DMS 273 (cell line): ENCODE data around the gene ARFGEF3.
"Not testable (repeated sequence)": the region's sequence is repeated elsewhere in the genome, so short reads cannot be mapped to it uniquely, and the experiment has no call there.

ENCODE experiments used
- DNase-seq: peaks from one replicate; lab custom pipeline; 2025; ENCODE audit not compliant: unreplicated experiment; lab: John Stamatoyannopoulos, UW

The ARFGEF3 gene

DNA sequence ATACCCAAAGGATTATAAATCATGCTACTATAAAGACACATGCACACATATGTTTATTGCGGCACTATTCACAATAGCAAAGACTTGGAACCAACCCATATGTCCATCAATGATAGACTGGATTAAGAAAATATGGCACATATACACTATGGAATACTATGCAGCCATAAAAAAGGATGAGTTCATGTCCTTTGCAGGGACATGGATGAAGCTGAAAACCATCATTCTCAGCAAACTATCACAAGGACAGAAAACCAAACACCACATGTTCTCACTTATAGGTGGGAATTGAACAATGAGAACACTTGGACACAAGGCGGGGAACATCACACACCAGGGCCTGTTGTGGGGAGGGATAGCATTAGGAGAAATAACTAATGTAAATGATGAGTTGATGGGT lies 50.8 kb downstream of the ARFGEF3 start:
- not testable (repeated sequence) for DNase-seq

DNA sequence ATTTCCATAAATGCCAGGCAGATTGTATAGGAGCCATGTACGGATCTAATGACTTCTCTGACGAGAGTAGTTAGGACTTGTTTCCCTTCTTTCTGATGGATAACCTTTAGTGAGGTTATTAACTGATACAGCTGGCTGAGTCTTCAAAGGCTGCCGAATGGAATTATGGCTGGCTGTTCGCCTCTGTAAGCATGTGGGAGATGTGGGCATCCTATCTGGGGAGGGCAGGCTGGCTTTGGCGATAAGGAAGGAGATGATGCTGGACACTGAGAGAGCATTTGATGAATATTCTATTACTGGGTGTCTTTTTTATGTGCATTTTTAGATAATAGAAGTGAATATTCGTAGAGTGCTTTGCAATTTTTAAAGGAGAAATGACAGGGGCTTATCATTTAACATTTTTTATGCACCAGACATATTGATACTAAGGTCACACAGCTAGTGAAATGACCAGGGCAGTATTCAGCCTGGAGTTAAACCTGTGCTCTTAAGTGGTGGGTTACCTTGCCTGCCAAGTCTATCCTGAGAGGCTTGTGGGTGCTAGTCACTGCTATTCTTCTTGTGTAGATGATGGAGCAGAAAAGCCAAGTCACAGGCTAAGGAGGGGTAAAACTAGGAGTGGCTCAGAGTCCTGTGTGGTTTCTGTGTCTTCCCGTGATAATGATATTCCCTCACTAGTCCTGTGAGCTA lies 53.5 kb downstream of the ARFGEF3 start:
- DNase-seq: no peak

DNA sequence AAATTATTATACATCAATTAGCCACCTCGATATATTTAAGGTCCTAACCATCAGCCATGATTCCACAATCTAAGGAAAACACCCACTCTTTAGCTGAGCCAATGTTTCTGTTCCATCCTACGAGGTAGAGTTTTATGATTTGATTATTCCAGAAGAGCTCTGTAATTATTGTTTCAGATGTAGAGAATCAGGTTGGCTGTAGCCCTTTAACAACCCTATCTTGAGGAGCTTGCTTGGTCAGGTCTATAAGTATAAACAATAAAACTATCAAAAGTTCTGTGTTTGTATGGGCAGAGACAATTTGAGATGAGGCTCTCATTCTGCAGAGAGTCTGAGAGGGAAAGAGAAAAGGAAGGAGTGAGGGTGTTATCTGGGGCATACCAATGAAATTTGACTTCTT lies 56.7 kb downstream of the ARFGEF3 start, which contains the start of gene PBOV1:
TSS of gene PBOV1 (minus strand) at position 43 of the 400 bp plus-strand sequence. CDS start 96 bp downstream, outside the sequence.
- no peak for DNase-seq

DNA sequence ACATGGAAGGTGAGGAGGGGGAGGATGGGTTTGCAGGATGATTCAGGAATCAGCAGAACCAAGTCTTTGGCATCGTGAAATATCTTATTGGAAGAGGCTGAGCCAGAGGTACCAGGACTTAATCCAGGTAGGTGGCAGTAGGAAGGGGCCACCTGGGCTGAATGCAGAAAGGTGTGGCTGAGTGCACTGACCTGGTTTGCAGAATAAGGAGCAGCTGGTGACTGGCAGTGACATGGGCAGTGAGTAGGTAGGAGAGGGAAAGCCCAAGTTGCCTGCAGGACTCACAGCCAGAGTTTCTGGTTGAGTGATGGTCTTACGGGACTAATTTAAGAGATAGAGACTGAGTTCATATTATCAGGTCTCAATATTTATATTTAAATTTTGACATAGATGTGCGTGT lies 57.7 kb downstream of the ARFGEF3 start:
- no peak for DNase-seq

DNA sequence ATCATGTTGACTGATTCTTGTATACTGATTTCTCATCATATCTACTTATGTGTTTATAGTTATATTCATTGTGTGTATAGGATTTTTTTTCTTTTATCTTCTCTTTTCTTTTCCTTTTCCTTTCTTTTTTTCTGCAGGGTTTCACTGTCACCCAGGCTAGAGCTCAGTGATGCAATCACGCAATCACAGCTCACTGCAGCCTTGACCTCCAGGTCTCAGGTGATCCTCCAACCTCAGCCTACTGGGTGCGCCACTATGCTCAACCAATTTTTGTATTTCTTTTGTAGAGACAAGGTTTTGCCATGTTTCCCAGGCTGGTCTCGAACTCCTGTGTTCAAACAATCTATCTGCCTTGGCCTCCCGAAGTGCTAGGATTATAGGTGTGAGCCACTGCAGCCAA lies 58.2 kb downstream of the ARFGEF3 start:
- DNase-seq: no peak

DNA sequence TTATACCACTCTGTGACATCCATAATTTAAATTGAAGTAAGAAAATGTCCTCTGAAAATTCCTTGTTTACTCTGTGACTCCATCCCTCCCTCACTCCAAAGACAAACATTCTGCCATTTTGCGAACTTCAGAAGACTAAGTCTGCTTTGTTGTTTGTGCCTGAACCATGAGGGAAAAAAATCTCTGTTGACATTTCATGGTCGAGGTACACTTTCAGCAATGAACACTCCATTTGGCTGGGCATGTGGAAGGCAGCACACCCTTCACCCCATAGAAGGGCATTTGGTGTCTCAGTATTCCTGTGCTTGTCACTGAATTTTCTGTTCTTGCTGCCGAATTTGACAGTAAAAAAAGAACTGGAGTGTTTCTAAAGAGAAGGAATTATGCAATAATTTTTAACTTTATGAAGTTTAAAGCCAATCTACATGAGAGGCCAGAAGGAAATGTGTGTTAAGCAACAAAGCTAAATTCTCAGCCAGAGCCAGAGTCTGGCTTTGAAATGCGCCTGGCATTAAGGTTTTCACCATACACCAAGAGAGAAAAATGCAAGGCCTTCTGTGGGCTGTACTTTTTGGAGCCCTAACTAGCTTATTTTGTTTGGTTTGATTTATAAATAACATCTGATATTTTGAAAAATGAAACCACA lies 61.3 kb downstream of the ARFGEF3 start:
- no peak for DNase-seq

DNA sequence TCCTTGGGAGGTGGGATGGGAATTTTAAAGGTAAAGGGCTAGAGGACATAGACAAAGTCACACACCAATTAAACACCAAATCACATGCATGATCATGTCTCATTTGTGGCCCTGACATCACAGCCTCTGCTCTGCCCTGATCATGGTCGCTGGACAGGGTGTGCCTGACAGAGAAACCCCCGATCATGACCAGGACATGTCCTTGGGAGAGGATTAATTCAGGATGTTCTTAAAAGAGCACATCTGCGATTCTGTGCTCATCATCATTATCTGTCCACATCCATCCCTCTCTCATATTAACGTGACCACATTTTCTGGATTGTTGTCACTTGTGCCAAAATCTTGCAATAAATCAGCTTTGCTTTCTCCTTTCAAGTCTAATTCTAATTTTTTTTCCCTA lies 64.2 kb downstream of the ARFGEF3 start:
- no peak for DNase-seq

DNA sequence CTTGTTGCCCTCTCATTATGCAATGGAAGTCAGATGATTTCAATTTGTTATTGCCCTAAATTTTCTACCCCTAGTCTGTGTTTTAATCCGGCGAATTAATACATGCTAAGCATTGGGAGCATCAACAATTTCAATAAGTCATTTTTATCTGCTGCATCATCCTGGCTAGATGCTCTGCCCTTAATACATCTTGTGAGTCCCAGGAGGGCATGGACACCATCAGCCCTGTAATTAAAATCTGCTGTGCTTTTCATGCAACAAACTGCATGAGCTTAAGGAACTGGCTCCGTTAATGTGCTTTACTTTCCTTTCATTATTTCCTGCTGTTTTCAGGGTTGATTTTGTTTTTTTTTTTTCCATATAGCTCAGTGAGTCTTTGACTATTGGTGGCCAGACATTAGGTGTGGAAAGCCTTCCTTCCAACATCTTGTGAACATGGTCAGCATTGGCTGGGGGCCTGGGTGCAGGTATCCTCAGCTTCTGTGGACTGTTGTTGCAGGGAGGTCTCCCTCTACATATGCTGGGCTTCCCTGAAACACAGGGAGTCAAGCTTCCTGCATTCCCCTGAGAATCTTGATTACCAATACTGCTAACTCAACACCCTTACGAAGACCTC lies 65.1 kb downstream of the ARFGEF3 start:
- DNase-seq: no peak

DNA sequence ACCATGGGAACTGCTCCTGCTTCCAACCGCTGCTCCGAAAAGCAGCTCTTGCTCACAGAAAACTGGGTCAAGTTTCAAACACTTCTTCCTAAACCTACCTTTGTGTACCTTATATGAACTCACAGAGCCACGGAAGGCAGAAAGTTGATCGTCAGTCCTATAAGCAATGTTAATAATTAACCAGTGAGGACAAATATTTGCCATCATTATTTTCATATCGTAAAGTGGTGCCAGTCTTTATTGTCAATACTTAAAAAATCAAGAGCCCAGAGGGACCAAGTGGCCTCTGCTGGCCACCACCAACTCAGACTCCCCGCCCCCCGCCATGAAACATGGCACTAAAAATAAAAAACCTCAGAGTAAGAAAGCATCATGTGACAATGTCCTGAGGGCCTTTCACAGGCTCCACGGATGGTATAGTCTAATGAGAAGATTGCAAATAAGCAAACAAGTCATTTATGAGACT lies 65.6 kb downstream of the ARFGEF3 start:
- DNase-seq: no peak

DNA sequence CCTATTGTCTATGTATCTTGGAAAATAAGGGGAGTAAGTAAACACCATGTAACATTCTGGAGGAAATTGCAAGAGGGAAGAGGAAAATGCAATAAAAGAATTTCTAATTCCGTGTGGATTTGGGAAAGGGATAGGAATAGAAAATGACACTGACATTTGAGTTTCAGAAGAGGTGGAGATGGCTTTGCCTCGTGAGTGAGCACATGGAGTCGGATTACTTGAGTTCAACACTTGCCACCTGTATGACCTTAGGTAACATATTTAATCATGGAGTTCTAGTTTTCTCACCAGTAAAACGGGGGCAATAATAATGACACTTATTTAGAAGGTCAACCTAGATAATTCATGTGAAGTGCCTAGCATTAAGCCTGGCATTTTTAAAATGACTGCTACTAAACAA lies 67.3 kb downstream of the ARFGEF3 start:
- peak; percentile 12 for DNase-seq

DNA sequence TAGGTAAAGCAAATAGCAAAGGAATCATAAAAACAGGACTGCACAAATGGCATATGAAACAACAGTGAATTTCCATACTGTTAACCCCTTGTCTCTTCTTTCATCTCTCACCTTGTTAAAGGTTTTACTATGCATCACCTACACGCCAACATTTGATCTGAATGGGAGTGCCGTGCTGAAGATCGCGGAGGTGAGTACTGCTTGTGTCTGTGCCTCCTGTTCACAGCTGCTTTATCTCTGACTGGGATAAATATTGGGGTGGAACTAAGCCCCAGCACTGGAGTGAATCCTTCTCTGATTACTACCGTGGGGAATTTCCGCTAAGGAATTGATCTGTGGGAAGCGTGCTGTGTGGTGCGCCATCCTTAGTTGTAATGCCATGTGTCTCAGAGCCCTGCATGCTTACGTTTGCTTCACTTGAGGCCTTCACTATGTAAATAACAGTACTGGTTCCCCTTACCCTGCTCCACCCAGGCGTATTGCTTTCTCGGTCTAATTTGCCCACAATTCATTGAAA lies 68.0 kb downstream of the ARFGEF3 start:
- no peak for DNase-seq

DNA sequence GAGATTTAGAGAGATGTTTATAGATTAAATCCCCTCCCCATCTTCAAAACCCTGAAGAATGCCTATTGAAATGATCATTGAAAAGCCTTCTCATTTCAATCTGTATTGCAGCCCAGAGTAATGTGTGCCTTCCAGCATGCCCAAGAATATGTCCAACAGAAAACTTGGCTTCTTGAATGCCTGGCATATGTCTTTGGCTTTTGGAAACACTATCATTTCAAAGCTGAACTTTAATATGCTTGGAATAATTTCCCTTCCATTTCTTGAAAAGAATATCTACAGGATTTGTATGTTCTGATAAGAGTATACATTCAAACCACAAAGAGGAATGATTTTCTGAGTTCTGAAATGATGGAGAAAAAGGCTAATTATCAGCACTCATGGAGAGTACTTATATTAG lies 68.5 kb downstream of the ARFGEF3 start:
- DNase-seq: no peak

DNA sequence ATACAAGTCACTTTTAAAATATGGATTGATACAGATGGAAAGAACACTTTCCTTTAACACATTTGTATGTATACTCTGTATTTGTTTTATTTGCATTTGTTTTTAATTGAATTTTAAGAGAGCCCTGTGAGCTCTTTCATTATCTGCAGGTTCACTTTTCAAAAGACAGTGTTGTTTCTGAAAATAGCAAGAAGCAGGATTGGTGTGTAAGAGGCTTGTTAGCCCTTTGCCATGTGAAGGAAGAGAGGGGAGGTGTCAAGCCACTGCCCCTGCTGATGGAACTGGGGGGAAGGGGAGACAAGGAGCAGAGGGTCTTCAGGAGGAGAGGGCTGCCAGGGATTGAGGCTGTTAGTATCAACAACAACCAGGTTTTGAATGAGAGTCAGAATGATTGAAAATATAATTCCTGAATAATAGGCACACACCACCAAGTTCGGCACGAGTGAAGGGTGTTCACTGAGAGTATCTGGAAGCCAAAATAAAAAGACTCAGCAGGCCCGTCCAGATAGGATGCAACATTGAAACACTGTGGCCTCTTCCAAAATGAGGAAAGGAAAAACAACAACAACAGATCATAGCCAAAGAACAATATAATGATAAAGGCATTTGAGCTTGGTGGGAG lies 69.1 kb downstream of the ARFGEF3 start:
- DNase-seq: no peak

DNA sequence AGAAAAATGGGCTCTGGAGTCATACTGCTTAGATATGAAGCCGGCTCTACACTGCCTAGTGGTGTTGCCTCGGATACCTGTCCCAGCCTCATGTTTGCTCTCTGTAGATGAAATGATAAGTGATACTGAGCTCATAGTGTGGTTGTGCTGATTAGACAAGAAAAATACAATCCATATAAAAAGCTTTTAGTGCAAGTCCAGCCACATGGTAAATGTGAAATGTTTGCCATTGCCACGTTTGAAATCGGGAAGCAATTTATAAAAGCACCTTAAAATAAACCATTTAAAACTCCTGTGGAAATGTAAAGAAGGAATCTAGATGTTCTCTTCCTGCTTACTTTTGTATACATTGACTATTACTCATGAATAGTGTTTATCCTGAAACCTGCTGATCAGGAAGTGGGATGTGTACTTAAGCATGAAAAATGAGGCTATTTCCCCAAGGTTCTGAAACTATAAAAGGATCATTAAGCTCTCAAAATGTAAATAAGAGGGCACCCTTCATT lies 69.7 kb downstream of the ARFGEF3 start:
- DNase-seq: no peak

DNA sequence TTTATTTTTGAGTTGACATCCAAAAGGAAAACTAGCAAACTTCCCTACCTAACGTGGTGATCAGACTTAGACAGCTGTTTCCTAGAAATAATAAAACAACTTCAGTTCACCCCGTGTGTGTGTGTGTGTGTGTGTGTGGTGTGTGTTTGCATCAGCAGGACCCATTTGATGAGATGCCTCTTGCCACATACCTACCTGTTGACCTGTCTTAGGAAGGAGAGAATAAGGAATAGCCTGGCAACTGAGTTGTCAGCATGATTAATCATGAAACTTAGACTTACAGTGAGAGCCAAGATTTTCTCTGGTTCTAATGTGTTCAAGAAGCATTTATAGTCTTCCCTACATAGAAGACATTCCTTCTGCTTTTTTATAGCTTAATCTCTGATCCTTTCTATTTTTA lies 72.6 kb downstream of the ARFGEF3 start:
- no peak for DNase-seq

DNA sequence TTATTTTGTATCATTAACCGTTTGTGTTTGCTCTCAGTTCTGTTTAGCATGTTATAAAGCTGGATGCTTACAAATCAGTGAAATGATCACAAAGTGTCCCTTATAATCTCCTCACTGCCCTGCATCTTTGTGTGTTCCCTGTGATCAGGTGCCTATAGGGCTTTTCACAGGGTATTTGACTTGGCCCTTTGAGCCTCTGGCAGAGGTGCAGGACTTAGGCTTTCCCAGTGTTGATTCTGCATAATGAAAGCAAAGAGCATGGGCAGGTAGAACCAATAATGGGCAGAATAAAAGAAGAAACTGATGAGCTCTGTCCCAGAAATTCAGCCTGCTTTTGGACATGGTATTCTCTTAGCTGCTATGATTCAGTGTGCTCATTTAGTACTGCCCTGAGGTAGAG lies 73.5 kb downstream of the ARFGEF3 start:
- DNase-seq: no peak

DNA sequence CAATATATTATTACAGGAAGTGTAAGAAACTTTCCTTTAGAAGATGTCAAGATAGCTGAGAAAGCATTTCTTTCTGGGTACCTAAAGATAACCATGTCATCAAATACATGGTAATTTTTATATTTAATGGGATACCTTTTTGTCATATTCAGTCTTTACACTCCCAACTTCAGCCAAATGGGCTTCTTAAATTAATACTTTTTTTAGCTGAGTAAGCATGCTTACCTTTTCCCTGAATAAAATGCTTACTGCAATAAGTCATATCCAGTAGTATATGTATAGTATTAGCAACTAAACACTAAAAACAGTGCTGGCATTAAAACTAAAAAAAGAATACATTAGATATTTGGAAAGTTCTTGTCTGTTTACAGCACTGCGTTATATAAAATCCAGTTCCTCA lies 74.0 kb downstream of the ARFGEF3 start:
- DNase-seq: no peak

DNA sequence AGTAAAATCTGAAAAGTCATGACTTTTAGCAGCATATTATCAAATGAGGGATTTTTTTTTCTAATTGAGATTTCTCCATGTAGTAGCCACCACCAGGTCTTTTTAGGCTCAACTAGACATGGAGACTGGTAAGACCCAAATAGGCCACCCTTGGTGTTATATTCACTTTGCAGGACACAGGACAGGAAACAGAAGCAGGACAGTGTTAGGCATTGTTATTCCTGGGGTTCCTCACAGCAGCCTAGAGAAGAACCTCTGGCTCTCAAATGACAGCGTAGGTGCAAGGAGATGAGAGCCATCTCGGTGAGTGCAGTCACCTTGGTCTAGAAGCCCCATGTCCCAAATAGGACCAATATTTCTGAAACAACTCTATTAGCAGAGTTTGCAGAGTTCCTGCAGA lies 75.7 kb downstream of the ARFGEF3 start:
- DNase-seq: no peak

DNA sequence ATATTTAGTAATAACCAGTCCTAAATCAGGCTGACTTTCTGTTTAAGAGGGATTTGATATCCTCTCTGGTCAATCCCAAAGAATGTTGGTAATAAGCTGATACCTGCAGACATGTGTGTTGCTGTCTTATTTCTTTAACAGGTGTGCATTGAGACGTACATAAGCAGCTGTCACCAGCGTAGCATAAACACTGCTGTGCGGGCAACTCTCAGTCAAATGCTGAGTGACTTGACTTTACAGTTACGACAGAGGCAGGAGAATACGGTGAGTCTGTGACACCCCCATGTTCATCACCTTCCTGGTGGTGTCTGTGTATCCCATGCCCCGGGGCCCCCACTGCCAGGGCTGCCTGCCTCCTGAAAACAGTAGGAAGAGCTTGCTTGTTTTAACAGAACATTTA lies 76.6 kb downstream of the ARFGEF3 start:
- no peak for DNase-seq

DNA sequence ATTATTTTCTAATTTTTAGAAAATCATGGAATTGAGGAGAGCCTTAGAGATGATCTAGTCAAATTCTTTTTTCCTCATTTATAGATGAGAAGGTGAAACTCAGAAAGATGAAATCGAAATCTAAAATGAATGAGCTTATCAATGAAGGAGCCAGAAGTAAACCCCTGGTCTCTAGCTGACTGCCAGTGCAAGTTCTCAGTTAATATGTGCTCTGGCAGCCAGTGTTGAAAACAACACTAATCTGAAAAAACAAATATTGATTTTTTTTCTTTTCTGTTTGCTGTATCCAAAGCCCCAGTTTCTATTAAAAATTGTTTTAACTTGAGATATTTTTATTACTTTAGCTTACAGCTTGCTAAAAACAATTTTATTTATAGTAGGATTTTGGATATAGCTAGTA lies 78.0 kb downstream of the ARFGEF3 start:
- no peak for DNase-seq

DNA sequence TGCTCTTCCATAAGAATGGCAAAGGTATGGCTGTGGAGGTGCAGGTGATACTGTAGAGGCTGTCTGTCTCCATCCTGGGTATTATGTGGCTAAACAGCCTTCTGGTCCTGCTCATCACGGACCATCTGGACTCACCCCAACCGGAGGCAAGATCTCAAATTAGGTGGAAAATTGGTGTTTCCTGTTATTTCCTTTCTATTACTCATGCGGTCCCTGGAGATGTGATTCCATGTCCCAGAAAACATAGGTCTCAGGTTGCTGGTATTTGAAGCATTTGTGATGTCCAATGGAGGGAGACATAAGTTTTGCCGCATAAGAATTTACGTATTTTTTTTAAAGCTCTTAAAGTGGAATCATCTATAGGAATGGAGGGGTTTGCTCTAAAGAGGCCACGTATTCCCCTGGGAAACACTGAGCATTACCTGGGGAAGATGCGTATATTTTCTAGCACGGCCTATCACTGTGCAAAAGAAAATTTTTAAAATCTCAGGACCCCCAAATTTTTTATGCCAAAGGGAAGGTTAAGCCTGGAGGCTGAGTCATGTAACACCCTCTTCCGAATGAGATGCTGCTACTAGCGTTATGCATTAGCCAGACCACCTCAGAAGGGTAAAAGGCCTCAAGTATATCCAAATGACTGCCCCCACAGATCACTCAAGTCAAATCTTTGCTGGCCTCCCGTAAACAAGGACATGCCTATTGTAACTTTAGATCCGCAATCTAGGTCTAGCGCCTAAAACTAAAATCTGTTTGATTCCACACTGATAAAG lies 78.9 kb downstream of the ARFGEF3 start:
- DNase-seq: peak; percentile 89
